ENCODE results near the gene PSMC5.
"Not testable (repeated sequence)": the region's sequence is repeated elsewhere in the genome, so short reads cannot be mapped to it uniquely, and the experiment has no call there.

PSMC5 gene

DNA sequence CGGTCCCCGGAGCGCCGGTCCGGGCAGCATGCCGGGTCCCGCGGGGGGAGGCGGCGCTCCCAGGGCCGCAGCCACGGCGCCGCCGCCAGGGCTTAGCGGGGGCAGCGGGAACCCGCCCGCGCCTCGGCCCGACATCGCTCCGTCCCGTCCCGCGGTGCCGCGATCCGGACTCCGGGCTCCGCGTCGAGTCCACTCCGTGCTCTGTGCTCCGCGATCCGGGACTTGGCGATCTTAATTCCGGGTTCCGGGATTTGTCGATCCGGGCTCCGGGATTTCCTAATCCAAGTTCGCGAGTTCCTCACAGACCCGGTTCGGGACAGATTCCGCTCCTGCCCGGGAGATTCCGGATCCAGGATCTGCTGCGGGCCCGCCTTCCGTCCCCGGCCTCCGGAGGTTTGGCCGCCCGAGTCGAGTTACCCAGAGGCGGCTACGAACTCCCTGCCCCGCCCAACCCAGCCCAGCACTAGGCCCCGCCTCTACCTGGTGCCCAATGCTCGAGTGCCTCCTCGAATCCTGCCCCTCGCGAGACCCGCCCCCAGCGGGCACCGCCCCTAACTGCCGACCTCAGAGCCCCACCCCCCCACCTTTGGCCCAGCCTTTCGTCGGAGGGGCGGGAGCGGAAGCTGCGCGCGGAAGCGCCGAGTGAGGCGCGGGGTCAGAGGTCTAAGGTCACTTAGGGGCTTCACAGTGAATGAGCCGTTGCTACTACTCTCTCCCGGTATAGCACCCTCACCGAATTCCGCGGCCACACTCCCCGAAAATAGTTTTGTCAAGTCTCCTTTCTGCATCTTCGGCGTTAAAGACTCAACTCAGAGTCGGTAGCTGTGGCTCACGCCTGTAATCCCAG is 15.5 kb downstream of the PSMC5 start, which contains the start of gene SMARCD2:
SMARCD2 (minus strand) TSS at position 146 of the 847 bp plus-strand sequence; CDS start at position 135, 11 bp downstream.
- H3K9me3 Mint-ChIP-seq, result peaks cover 3% of the 10 kb centered on the region
- peaks cover 41% of the 10 kb centered on the region for H3K4me1 Mint-ChIP-seq
- H3K4me3 Mint-ChIP-seq, result peak within 1 kb of the TSS; percentile 98
- TF ChIP-seq, protein P1, sequence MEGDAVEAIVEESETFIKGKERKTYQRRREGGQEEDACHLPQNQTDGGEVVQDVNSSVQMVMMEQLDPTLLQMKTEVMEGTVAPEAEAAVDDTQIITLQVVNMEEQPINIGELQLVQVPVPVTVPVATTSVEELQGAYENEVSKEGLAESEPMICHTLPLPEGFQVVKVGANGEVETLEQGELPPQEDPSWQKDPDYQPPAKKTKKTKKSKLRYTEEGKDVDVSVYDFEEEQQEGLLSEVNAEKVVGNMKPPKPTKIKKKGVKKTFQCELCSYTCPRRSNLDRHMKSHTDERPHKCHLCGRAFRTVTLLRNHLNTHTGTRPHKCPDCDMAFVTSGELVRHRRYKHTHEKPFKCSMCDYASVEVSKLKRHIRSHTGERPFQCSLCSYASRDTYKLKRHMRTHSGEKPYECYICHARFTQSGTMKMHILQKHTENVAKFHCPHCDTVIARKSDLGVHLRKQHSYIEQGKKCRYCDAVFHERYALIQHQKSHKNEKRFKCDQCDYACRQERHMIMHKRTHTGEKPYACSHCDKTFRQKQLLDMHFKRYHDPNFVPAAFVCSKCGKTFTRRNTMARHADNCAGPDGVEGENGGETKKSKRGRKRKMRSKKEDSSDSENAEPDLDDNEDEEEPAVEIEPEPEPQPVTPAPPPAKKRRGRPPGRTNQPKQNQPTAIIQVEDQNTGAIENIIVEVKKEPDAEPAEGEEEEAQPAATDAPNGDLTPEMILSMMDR (IDR thresholded peaks at IDR 0.05), result no peak
- peak; percentile 99 for DNase-seq
- H3K36me3 Mint-ChIP-seq (ENCODE audit: low read depth), result peaks cover under 1% of the 10 kb centered on the region
- H3K27ac Mint-ChIP-seq, result peak within 1 kb of the TSS; percentile 99
- peaks cover 36% of the 10 kb centered on the region for H3K27me3 Mint-ChIP-seq (ENCODE audit: low read depth, poor library complexity)

DNA sequence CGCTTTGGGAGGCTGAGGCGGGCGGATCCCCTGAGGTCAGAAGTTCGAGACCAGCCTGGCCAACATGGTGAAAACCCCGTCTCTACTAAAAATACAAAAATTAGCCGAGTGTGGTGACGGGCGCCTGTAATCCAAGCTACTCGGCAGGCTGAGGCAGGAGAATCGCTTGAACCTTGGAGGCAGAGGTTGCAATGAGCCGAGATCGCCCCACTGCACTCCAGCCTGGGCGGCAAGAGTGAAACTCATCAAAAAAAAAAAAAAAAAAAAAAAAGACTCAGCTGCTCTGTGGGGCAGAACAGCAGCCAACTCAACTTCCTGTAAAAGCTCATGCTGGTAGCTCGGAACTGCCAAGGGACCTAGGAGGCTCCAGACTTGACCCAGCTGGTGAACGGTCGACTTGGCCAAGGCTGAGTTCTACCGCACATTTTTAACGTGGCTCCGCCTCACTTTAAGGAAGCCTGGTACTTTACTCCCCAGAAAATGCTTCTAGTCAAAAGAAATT is 16.2 kb downstream of the PSMC5 start:
- Mint-ChIP-seq H3K27ac (peak overlapping the region; percentile 81), H3K4me1 (peaks cover 36% of the 10 kb centered on the region), H3K4me3 (peak overlapping the region; percentile 81), H3K27me3 (ENCODE audit: low read depth, poor library complexity) (peaks cover 43% of the 10 kb centered on the region)
- H3K9me3 Mint-ChIP-seq; H3K36me3 Mint-ChIP-seq (ENCODE audit: low read depth); DNase-seq: not testable (repeated sequence)

DNA sequence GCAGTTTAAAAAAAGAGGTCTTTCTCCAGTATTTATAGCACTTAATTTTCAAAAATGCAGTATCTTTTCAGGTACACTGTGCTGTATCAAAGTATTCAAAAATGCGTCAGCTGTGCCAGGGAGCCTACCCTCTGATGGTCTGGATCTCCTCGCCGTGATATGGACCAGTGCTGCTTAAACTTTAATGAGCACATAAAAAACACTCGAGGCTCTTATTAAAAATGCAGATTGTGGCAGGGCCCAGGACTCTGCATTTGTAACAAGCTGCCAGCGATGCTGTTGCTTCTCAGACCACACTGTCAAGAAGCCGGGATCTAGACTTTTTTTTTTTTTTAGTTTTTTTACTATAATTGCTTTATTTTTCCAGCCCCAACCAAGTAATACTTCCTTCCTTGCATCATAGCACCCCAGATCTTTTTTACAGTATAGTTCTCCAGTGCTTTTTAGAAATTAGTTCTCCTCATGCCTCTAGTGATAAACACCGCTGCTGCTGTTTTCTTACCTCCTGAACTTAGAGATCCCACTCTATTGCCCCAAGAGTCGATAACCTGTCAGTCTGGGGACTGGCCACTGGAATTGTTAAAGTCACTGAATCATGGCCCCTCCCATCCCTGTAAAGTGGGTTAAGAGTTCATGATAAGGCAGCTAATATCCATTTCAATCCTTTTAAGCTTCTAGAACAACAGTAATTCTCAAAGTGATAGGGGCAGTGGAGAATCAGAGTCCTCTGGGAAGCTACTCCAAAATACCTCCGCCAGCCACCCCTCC is 16.9 kb downstream of the PSMC5 start:
- peaks cover 10% of the 10 kb centered on the region for H3K36me3 Mint-ChIP-seq (ENCODE audit: low read depth)
- TF ChIP-seq, protein P1 (IDR thresholded peaks at IDR 0.05), result no peak
- no peak for DNase-seq
- peak overlapping the region; percentile 81 for H3K4me3 Mint-ChIP-seq
- H3K27ac Mint-ChIP-seq, result no peak overlapping the region
- H3K4me1 Mint-ChIP-seq, result peaks cover 30% of the 10 kb centered on the region
- H3K27me3 Mint-ChIP-seq (ENCODE audit: low read depth, poor library complexity), result peaks cover 50% of the 10 kb centered on the region
- H3K9me3 Mint-ChIP-seq, result peaks cover 16% of the 10 kb centered on the region

- H3K4me1 Mint-ChIP-seq, result peaks cover 21% of the 10 kb centered on the region
- H3K36me3 Mint-ChIP-seq (ENCODE audit: low read depth), result peaks cover 11% of the 10 kb centered on the region
- H3K27ac Mint-ChIP-seq, result no peak overlapping the region
- H3K4me3 Mint-ChIP-seq, result no peak overlapping the region
- H3K27me3 Mint-ChIP-seq (ENCODE audit: low read depth, poor library complexity), result peaks cover 63% of the 10 kb centered on the region
- no peak for DNase-seq
- H3K9me3 Mint-ChIP-seq, result peaks cover 25% of the 10 kb centered on the region
- TF ChIP-seq, protein P1 (IDR thresholded peaks at IDR 0.05), result no peak
Measured at GRCh38 chr17:63845509-63845908, 18.3 kb downstream of the PSMC5 start.

DNA sequence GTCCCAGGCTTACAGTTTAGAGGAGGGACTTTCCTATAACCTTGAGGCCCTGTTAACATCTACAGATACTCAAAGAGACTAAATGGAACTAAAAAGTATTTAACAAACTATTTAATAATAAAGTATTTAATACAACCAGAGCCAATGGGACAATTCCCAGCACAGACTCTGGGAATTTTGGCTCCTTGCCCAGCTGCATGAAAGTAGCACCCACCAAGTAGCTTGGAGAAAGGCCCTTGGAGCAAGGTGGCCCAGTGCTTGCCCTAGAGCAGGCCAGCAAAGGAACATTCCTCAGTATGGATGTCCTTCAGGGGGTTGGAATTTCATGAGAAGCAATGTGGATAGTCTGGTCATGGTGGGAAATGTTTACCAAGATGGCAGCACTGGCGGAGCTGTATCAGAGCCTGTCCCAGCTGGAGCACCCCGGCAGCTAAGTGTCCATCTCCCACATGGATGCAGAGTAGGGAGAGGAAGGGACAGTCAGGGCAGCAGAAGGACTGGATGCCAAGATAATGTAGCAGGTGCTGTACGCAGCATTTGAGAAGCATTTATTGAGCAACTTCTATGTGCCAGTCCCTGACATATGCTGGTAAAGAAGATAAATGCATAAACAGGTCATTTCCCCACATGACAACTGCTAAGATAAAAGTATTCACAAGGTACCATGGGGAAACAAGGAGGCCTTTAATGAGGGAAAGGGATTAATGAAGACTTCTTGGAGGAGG is 20.5 kb downstream of the PSMC5 start:
- Mint-ChIP-seq H3K4me3 (no peak overlapping the region), H3K27me3 (ENCODE audit: low read depth, poor library complexity) (peaks cover 84% of the 10 kb centered on the region), H3K9me3 (peaks cover 25% of the 10 kb centered on the region)

More for the DNA sequence above, 20.5 kb downstream of the PSMC5 start:
- Mint-ChIP-seq H3K36me3 (ENCODE audit: low read depth) (peaks cover 11% of the 10 kb centered on the region), H3K4me1 (peaks cover 10% of the 10 kb centered on the region), H3K27ac (no peak overlapping the region)
- DNase-seq, result no peak
- TF ChIP-seq, protein P1 (IDR thresholded peaks at IDR 0.05), result no peak

Data from nephron progenitor cell (in vitro differentiated cells).